Measurements from ENCODE around the gene KCNA10.

KCNA10 gene

DNA sequence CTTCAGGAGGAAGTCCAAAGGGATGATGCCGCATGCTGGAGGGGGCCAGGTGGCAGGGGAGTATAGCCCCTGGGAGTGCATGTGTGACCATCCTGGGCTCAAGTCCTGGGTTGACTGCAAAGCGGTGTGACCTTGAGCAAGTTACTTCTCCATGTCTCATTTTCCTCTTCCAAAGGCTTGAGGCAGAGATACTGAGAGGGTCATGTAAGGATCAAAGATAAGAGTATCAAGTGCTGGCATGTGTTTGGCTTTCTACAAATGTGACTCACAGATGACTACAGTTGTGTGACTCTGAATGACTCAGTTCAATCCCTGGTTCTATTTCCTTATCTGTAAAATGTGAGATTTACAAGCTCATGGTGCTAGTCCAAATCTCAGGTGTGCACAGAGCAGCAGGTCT lies 41.9 kb downstream of the KCNA10 start:
- no peak for DNase-seq

DNA sequence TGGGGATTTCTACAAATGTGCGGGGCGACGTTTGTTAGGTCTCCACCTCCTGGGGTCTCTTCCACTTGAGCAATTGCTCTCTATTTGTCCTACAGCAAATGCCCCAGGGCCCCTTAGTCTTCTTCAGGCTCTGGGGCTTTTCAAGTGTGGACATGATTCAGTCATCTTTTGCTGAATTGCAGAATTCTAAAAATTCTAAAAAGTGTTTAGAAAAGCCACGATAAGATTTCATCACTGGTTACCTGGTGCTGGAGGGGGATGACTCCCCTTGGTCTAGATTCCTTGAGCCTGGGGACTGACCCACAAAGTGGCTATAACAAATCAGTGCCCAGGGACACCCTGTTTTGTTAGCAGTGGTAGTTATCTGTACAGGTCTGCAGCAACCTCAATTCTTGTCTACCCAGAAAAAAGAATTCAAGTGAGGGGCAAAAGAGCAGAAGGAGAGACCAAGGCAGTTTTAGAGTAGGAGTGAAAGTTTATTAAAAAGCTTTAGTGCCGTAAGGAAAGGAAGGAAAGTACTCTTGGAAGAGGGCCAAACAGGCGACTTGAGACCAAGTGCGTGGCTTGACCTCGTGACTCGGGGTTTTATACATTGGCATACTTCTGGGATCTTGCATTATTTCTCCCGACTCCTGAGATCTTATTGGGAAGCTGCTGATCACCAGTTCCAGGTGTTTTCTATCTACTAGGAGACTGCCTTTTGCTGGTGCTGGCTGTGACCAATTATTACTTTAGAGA lies 42.8 kb downstream of the KCNA10 start:
- DNase-seq: no peak

DNA sequence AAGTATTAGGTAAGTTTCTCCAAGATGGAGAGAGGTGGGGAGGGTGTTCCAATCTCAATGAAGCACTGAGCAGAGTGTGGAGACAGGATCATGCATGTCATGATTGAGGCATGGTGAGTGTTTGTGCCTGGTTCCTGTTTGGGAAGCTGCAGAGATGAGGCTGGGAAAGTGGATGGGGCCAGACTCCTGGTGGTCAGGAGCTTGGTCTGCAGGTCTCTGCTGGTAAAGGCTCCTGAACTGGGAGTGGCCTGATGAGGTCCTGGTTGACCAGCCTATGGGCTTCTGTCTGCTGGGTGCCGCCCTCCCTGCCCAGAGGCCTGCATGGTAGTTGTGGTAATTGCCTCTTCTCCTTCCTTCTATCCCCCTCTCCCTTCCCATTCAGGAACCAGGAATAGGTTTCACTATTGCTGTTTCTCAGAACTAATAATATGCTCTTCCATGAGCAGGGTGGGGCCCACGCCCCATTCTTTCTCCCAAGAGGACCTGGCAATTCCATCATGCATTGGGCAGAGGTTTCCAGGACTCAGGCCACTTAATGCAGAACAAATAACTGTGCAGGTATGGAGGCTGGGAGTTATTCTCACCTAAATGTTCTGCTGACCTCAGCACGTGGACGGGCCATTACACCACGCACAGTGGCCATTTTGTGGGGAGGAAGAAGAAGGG lies 43.5 kb downstream of the KCNA10 start:
- no peak for DNase-seq

DNA sequence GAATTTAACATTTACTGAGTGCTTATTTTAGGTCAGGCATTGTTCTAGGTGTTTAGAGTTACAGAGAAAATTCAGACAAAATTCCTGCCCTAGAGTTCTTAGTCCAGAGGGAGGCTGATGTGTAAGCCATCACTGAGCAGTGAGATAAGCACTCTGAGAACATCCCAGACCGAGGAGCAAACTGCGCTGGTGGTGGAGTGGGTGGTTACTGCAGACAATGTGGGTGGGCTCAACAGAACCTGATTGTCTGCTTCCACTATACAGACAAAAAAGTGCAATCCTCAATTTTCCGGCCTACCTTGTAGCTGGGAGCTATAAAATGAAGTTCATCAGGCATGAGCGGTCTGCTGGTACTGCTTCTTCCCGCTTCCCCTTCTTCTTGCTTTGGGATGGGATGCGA lies 44.5 kb downstream of the KCNA10 start:
- DNase-seq: no peak

DNA sequence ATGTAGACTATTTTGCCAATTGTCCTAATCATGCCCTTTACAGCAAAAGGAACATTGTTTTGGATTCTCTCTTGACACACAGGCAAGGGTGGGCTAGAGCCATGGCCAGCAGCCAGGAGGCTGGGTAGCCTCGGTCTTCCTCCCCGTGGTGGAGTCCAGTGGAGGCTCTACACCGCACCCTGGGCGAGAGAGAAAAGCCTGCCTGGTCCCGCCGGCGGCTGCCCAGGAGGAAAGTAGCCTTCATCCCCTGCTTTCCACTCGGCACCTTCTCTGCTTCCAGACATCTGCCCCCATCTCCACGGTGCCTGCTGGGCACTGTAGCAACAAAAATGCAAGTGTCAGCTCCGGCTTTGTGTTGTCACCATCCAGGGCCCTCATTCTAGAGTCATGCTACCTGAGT lies 46.4 kb downstream of the KCNA10 start:
- no peak for DNase-seq

DNA sequence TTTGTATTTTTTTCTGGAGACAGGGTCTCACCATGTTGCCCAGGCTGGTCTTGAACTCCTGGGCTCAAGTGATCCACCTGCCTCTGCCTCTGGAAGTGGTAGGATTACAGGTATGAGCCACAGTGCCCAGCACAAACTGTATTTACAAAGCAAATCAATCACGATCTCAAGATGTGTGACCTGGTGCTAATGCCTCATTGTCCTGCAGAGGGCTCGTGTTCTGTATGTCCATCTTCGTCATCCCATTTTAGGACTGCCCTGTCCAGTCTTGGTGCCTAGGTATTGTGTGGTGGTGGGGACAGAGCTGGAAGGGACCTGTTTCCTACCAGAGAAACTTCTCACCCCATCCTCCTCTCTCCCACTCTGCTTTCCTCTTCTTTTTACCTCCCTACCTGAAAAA lies 47.8 kb downstream of the KCNA10 start:
- DNase-seq: no peak
